ENCODE results near the gene TPPP.

TPPP gene

GRCh38 chr5:665956-666711 lies 27.0 kb downstream of the TPPP start:
- DNase-seq (ENCODE audit: low read depth in 4 of 4, low spot score in 1 of 4) = no peak

DNA sequence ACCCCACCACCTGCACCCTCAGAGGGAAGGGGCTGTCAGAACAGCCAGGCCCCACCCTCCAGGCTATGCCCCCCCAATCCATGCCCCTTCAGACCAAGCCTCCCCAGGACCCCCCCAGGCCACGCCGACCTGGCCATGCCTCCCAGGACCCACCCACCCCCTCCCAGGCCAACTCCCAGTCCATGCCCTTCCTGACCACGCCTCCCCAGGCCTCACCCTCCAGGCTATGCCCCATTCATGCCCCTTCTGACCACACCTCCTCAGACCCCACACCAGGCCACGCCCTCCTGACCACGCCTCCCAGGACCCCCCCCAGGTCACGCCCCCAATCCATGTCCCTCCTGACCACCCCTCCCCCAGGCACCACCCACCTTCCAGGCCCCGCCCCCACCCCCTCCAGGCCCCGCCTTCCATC lies 27.6 kb downstream of the TPPP start:
- no peak for DNase-seq (ENCODE audit: low read depth in 4 of 4, low spot score in 1 of 4)

GRCh38 chr5:664994-665360 lies 28.2 kb downstream of the TPPP start:
- DNase-seq (ENCODE audit: low read depth in 4 of 4, low spot score in 1 of 4) = no peak

DNA sequence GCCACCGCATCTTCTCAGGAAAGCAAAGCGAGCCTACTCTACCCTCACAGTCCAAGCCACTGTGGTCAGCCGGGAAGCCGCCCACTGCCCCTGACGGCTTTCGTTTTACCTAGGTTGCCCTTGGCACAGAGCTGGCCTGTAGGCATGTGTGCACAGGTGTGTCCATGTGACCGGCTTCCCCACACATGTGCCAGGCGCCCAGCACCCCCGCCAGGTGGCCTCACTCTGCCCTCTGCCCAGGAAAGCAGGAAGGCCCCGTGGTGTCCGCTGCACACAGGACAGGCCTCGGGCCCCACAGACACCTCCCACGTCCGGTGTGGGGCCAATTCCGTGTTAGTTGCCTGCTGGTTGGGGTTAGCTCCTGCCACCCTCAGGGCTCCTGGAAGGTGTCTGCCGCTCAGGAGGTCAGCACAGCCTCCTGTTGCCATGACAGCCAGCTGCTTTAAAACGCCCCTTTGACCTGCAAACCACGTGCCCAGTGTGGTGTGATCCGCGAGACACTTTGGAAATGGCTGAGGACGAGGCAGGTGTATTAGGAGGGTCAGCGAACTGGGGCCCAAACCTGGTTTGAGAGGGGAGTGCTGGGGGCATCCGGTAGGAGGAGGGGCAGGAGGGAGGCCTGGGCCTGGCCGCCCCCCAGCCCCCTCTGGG lies 28.7 kb downstream of the TPPP start:
- DNase-seq (ENCODE audit: low read depth in 4 of 4, low spot score in 1 of 4) = no peak

DNA sequence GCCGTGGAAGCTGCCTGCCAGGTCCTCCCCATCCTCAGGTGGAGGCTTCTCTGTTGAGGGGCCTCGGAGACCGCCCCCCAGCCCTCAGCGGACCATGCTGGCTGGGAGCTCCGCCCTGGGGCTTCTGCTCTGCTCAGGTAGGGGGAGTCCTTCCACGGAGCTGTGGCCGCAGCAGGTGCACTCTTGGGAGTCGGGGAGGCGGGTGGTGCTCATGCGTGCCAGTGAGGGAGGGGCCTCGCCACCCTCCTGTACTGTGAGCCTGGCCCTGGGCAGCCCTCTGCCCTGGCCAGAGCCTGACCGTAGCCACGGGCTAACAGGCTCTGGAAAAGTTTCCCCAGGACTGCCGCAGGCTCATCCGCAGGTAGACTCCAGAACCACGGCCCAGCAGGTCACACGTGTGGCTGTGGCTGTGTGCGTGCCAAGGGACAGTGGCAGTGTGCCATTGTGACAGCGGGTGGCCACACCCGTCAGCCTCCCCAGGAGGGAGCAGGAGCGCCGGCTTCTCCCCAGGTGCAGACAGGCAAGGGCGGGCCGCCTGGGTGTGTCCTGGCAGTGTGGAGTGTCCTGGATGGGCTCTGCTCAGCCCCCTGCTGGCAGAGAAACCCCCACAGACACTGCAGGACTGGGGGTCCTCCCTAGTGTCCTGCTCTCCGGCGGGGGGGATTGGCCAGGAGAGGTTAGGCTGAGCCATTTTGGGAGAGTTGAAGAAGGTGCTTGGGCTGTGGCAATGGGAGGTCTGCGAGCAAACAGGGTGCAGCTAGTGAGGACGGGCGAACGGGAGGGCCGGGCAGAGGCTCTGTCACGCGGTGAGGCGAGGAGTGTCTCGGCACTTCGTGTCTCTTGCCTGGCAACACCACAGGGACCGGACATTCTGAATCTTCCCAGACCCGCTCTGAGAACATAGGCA lies 29.5 kb downstream of the TPPP start:
- DNase-seq (ENCODE audit: low read depth in 4 of 4, low spot score in 1 of 4) = no peak

DNA sequence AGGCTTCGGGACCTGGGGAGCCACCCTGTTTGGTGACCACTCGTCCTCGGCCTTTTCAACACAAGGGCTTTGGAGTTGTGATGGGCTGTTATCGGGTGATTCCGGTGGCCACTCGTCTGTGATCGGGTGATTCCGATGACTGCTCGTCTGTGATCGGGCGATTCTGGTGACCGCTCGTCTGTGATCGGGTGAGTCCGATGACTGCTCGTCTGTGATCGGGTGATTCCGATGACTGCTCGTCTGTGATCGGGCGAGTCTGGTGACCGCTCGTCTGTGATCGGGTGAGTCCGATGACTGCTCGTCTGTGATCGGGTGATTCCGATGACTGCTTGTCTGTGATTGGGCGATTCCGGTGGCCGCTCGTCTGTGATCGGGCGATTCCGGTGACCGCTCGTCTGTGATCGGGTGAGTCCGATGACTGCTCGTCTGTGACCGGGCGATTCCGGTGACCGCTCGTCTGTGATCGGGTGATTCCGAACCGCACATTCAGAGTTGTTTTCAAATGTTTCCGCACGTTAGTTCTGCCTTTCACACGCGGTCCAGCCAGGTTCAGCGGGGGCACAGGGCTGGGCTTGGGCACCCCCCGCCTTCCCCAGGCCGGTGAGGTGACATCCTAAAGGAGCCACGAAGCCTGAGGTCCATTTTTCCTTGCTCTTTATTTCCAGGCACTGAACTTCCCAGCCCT lies 30.3 kb downstream of the TPPP start:
- DNase-seq (ENCODE audit: low read depth in 4 of 4, low spot score in 1 of 4) = no peak

DNA sequence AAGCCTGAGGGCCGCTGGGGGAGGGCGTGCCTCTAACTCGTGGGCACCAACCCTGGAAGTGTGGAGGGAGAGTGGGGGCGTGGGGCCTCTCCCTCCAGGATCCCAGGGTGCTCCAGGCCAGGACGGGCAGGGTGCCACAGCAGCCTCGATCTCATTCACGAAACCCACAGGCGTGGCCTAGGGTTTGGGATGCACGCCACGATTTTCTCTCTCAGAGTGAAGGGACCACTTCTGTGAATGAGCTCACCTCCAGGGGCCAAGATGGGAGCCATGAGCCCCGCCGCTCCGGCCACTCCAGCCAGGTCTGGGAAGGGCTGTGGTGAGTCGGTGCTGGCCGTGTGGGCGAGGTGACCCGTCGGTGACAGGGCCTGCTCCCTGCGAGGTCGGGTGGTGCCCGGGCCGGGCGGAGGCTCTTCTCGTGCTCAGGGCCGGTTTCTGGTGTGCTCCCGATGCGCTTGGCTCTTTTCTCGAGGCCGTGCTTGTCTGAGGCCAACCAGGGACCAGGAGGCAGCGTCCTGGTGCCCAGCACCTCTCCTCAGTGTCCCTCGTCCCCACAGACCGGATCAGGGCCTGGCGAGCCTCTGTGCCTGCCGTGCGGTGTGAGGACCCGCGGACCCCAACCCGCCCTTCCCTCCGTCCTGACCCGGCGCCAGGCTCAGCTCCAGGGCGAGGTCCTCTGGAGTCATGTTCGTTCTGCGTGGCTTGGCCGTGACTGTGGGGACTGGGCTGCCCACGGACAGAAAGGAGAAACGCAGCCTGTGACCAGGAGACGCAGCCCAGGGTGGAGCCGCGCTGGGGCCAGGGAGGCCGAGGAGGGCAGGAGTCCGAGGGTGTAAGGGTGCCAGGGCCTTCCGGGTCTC lies 31.0 kb downstream of the TPPP start:
- DNase-seq (ENCODE audit: low read depth in 4 of 4, low spot score in 1 of 4) = no peak

DNA sequence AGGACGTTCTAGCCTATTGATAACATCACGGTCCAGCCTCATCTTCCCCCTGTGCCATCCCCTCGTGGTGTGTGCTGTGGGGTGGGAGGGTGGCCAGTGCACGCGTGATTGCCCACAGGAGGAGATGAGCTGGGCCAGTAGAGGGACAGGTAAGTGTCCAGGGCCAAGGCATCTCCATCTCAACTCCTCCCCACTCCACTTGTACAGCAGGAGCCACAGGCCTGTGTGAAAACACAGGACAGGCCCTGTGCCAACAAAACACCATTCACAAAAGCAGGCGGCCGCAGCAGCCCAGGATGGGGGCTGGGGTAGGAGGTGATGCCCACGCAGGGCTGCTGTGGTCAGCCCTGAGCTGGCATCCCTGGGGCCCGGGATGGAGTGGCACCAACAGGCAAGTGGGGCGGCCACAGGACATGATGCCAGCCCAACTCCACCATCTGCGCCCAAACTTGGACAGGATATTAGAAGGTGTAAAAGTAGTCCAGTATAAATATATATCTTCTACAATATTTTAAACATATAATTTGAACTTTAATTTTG lies 32.6 kb downstream of the TPPP start:
- no peak for DNase-seq (ENCODE audit: low read depth in 4 of 4, low spot score in 1 of 4)

- DNase-seq (ENCODE audit: low read depth in 4 of 4, low spot score in 1 of 4) = no peak
Observed at GRCh38 chr5:659496-660263, 33.5 kb downstream of the TPPP start.

DNA sequence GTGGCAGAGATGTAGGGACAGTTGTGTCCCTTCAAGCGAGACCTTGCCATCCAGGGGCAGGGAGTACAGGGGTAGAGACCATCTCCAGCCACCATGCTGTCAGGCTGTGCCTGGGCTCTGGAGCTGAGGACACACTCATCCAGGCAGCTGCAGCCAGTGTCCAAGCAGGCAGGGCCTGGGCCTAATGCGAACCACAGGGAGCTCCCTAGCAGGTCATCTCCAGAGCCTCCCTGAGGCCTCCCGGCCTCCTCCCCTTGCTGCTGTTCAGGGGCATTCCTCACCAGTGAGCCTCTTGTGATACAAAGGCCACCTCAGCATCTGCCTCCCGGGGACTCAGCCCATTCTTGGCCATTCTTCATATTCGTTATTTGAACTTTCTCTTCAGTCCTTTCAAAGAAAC lies 35.0 kb downstream of the TPPP start:
- DNase-seq (ENCODE audit: low read depth in 4 of 4, low spot score in 1 of 4) = no peak

- DNase-seq (ENCODE audit: low read depth in 4 of 4, low spot score in 1 of 4) = no peak
Observed at GRCh38 chr5:657570-657969, 35.6 kb downstream of the TPPP start.

GRCh38 chr5:655406-655805 lies 37.7 kb downstream of the TPPP start:
- no peak for DNase-seq (ENCODE audit: low read depth in 4 of 4, low spot score in 1 of 4)

DNA sequence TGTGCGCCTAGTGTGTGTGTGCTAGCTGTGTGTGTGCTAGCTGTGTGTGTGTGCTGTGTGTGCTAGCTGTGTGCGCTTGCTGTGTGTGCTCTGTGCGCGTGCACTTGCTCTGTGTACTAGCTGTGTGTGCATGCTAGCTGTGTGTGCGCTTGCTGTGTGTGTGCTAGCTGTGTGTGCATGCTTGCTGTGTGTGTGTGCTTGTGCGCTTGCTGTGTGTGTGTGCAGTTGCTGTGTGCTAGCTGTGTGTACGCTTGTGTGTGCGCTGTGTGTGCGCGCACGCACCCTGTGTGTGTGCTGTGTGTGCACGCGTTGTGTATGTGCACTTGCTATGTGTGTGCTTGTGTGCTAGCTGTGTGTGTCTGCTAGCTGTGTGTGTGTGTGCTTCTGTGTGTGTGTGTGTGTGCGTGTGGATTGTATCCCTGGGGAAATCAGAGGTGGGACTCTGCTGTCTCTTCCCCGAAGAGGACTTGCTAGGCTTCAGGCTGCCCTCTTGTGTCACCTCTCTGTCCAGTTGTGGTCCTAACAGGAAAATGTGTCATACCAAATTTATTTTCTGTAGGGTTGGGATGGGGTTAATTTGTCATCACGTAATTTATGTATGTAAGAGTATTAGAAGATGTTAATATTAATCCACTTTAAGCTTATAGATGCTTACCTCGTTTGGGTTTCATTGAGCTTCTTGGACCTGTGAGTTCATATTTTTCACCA lies 38.9 kb downstream of the TPPP start:
- DNase-seq (ENCODE audit: low read depth in 4 of 4, low spot score in 1 of 4) = no peak

- no peak for DNase-seq (ENCODE audit: low read depth in 4 of 4, low spot score in 1 of 4)
Observed at GRCh38 chr5:652773-653350, 40.3 kb downstream of the TPPP start.

DNA sequence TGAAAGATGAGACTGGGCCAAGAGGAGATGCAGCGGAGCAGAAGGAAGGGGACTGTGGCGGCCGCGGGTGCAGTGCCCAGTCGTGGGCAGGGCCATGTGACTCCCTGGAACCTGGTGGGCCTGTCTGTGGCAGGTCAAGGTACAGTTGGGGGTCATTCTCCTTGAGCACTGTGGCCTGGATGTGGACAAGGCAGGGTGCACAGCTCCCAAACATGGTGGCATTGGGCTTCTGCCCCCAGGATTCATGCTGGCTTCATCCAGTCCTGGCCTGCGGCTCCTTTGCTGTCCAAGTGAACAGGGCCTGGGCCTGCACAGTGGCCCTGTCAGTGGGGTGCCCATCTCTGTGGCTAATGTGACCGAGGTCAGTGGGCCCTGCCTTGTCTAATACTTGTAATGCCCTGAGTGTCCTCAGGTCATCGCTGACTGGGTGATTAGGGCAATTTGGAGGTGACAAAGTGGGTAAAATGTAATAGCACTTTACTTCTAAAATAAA lies 41.1 kb downstream of the TPPP start:
- DNase-seq (ENCODE audit: low read depth in 4 of 4, low spot score in 1 of 4) = no peak

GRCh38 chr5:651296-652022 lies 41.7 kb downstream of the TPPP start:
- DNase-seq (ENCODE audit: low read depth in 4 of 4, low spot score in 1 of 4) = no peak

DNA sequence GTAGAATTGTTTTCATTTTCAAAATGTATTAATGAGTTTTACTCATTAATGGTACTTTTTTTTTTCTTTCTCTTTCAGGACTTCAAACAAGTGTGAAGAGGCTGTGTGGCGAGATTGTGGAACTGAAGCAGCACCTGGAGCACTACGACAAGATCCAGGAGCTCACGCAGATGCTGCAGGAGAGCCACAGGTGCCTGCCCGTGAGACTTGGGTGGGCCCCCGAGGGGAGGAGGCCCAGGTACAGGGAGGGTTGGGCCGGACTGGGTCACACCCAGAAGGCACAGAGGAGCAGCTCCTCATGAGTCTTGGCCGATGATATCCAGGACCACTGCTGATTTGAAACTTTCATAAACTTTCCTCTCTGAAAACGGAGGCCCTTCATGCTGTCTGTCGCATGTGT lies 45.4 kb downstream of the TPPP start:
- DNase-seq (ENCODE audit: low read depth in 4 of 4, low spot score in 1 of 4) = no peak

GRCh38 chr5:647311-647710 lies 45.8 kb downstream of the TPPP start:
- DNase-seq (ENCODE audit: low read depth in 4 of 4, low spot score in 1 of 4) = no peak
